ENCODE data around the gene COA5.

Gene COA5

DNA sequence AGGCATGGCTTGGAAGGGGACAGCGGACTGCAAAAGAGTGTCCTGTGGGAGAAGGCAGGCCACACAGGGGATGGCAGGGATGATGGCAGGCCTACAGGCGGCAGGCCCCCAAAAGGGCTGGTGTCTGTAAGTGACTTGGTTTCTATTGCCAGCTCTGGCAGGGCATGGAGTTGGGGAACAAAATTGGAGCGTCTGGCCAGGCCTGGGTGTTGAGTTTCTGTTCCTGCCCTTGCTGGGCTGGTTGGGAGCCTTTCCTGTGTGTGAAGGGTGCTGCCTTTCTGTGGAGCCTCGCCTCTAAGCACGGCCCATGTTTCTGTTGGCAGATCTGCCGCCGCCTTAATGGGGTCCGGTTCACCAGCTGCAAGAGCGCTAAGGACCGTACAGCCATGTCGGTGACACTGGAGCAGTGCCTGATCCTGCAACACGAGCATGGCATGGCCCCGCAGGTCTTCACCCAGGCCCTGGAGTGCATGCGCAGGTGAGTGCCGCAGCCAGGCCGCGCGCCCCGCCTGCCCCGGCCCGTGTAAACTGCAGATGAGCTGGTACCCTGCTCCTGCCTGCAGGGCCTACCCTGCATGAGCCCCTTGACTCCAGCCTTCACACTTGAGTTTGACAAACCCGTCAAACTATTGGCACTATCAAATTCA lies 31.5 kb downstream of the COA5 start:
- TF ChIP-seq, protein P1, sequence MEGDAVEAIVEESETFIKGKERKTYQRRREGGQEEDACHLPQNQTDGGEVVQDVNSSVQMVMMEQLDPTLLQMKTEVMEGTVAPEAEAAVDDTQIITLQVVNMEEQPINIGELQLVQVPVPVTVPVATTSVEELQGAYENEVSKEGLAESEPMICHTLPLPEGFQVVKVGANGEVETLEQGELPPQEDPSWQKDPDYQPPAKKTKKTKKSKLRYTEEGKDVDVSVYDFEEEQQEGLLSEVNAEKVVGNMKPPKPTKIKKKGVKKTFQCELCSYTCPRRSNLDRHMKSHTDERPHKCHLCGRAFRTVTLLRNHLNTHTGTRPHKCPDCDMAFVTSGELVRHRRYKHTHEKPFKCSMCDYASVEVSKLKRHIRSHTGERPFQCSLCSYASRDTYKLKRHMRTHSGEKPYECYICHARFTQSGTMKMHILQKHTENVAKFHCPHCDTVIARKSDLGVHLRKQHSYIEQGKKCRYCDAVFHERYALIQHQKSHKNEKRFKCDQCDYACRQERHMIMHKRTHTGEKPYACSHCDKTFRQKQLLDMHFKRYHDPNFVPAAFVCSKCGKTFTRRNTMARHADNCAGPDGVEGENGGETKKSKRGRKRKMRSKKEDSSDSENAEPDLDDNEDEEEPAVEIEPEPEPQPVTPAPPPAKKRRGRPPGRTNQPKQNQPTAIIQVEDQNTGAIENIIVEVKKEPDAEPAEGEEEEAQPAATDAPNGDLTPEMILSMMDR (IDR thresholded peaks at IDR 0.05; ENCODE audit: low read depth, low read length, missing control alignments): no peak
- DNase-seq: no peak
- Histone ChIP-seq H3K36me3 (replicated peaks) (no peaks in the 10 kb centered on the region), H3K4me3 (ENCODE audit: low read depth, low read length) (no peak overlapping the region), H3K27me3 (replicated peaks) (no peaks in the 10 kb centered on the region), H3K27ac (no peak overlapping the region)
- in situ Hi-C loops (cut with HindIII; ENCODE audit: low pct_ligation_motif_present, low sequenced_read_pairs): no loop called here

- Histone ChIP-seq H3K27me3 (replicated peaks) (no peaks in the 10 kb centered on the region), H3K4me3 (ENCODE audit: low read depth, low read length) (no peak overlapping the region), H3K27ac (no peak overlapping the region), H3K36me3 (replicated peaks) (peaks cover 2% of the 10 kb centered on the region)
- in situ Hi-C loops (cut with HindIII; ENCODE audit: low pct_ligation_motif_present, low sequenced_read_pairs): no loop called here
- no peak for DNase-seq
- TF ChIP-seq, protein P1 (IDR thresholded peaks at IDR 0.05; ENCODE audit: low read depth, low read length, missing control alignments): no peak
Observed at GRCh38 chr2:98573426-98573825, 34.9 kb downstream of the COA5 start.

DNA sequence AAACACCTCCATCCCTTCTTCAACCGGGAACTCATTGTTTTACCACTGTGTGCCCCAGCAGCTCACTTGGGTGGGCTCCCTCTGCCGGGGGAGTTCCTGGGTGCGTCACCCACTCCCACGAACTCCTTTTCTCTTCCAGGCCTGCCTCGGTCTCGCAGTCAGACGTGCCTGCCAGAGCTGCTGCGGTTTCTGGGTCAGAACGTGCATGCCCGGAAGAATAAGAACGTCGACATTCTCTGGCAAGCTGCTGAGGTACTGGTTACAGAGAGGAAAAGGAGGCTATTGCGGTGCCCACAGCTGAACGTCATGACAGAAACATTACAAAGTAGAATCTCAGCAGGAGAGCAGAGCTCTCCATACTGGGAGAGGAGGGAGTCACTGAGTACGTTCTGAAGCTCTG lies 35.6 kb downstream of the COA5 start:
- no peaks in the 10 kb centered on the region for H3K27me3 ChIP-seq (replicated peaks)
- in situ Hi-C loops (cut with HindIII; ENCODE audit: low pct_ligation_motif_present, low sequenced_read_pairs): no loop called here
- no peak overlapping the region for H3K4me3 ChIP-seq (ENCODE audit: low read depth, low read length)
- no peak for DNase-seq
- no peak overlapping the region for H3K27ac ChIP-seq
- TF ChIP-seq, protein P1 (IDR thresholded peaks at IDR 0.05; ENCODE audit: low read depth, low read length, missing control alignments): no peak
- peaks cover 2% of the 10 kb centered on the region for H3K36me3 ChIP-seq (replicated peaks)

DNA sequence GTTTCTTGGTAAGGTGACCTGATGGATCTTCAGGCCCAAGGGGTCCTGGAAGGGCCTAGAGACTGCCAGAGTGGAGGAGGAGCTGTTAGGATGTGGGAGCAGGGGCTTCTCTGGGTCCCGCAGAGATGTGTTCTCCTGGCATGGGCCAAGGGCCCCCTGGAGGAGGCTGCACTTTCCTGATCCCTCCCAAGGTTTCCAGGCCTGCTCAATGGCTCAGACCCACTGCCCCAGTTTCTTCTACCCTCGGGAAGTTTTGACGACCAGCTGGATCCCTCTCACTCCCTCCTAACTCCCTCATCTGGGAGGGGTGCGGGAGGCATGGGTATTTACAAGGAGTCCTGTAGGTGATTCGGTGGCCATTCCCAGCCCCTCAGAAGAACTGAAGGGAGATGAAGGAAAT lies 36.1 kb downstream of the COA5 start:
- no peak for DNase-seq
- TF ChIP-seq, protein P1 (IDR thresholded peaks at IDR 0.05; ENCODE audit: low read depth, low read length, missing control alignments): no peak
- no peak overlapping the region for H3K4me3 ChIP-seq (ENCODE audit: low read depth, low read length)
- in situ Hi-C loops (cut with HindIII; ENCODE audit: low pct_ligation_motif_present, low sequenced_read_pairs): no loop called here
- H3K27ac ChIP-seq: no peak overlapping the region
- no peaks in the 10 kb centered on the region for H3K27me3 ChIP-seq (replicated peaks)
- H3K36me3 ChIP-seq (replicated peaks): peaks cover 2% of the 10 kb centered on the region

GRCh38 chr2:98571796-98572195 lies 36.5 kb downstream of the COA5 start:
- DNase-seq: no peak
- in situ Hi-C loops (cut with HindIII; ENCODE audit: low pct_ligation_motif_present, low sequenced_read_pairs): no loop called here
- TF ChIP-seq, protein P1 (IDR thresholded peaks at IDR 0.05; ENCODE audit: low read depth, low read length, missing control alignments): no peak
- Histone ChIP-seq H3K4me3 (ENCODE audit: low read depth, low read length) (no peak overlapping the region), H3K27ac (no peak overlapping the region), H3K27me3 (replicated peaks) (no peaks in the 10 kb centered on the region), H3K36me3 (replicated peaks) (peaks cover 2% of the 10 kb centered on the region)

DNA sequence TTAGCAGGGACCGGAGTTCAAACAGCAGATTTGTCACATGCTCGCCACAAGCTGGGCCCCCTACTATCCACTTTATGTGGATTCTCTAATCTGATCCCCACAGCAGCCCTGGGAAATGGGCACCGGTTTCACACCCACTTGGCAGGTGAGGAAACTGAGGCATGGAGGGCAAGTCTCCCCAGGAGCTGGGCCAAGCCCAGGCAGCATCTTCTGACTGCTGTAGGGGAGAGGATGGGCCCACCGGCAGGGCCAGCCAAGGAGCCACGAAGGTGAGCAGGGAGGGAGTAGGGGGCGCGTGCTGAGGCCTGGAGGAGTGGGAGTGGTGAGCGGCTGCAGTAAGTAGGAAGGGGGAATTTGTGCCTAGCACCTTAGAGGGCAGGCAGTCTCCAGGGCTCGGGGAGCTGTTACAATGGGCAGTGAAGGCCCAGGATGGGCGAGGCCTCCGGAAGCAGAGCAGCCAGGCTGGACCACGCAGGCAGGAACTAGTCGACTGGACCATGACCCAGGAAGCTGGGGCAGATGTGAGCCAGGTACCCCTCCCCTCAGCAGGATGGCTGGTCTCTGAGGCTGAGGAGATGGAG lies 37.1 kb downstream of the COA5 start:
- H3K4me3 ChIP-seq (ENCODE audit: low read depth, low read length): no peak overlapping the region
- in situ Hi-C loops (cut with HindIII; ENCODE audit: low pct_ligation_motif_present, low sequenced_read_pairs): no loop called here
- DNase-seq: no peak
- no peak overlapping the region for H3K27ac ChIP-seq
- TF ChIP-seq, protein P1 (IDR thresholded peaks at IDR 0.05; ENCODE audit: low read depth, low read length, missing control alignments): no peak
- H3K27me3 ChIP-seq (replicated peaks): no peaks in the 10 kb centered on the region
- H3K36me3 ChIP-seq (replicated peaks): peaks cover 2% of the 10 kb centered on the region
